Spleen (tissue), 7 donors: Measurements from ENCODE around the gene LACRT.

Experiments used
- POLR2A ChIP-seq, 3 donors: fragments of 450-650 bp; IDR thresholded peaks; one replicate each; pipeline ENCODE4 v1.5.1; 2017; ENCODE audit warnings: antibody characterized with exemption in 3 of 3, mild to moderate bottlenecking in 1 of 3
- TF ChIP-seq, protein P1 (sequence below), 11 experiments: fragments of 200-600 bp in 7 of 11; fragments of 450-650 bp in 4 of 11; sonication (generic) in 4 of 11; IDR thresholded peaks in 8 of 11; conservative IDR thresholded peaks in 3 of 11; 1 replicate in 7 of 11; 2 replicates in 4 of 11; pipeline versions ENCODE4 v1.4.0 to v1.8.0; 2016 to 2021; ENCODE audit warnings: antibody characterized with exemption in 11 of 11, inconsistent platforms in 4 of 11, mild to moderate bottlenecking in 1 of 11
- donor health status: DM: no; HTN: no; CAD: no; lungs with moderate emphysema.
- donor health status: DM: no; HTN: no; CAD: no.
- donor health status: DM: no; HTN: no; CAD: no.

- TF ChIP-seq POLR2A (IDR thresholded peaks at IDR 0.05) = no peak
- TF ChIP-seq, protein P1, sequence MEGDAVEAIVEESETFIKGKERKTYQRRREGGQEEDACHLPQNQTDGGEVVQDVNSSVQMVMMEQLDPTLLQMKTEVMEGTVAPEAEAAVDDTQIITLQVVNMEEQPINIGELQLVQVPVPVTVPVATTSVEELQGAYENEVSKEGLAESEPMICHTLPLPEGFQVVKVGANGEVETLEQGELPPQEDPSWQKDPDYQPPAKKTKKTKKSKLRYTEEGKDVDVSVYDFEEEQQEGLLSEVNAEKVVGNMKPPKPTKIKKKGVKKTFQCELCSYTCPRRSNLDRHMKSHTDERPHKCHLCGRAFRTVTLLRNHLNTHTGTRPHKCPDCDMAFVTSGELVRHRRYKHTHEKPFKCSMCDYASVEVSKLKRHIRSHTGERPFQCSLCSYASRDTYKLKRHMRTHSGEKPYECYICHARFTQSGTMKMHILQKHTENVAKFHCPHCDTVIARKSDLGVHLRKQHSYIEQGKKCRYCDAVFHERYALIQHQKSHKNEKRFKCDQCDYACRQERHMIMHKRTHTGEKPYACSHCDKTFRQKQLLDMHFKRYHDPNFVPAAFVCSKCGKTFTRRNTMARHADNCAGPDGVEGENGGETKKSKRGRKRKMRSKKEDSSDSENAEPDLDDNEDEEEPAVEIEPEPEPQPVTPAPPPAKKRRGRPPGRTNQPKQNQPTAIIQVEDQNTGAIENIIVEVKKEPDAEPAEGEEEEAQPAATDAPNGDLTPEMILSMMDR (IDR thresholded peaks at IDR 0.05 in 8 of 11, conservative IDR thresholded peaks at IDR 0.05 in 3 of 11) = no peak
Measured at GRCh38 chr12:54634795-54635194, at the start of gene LACRT.
